GM23338 (cell line): ENCODE measurements around the gene SNRPA1. TPM values are rescaled to one million over a fixed set of nuclear protein-coding genes. Genes with fewer than 3 reads are reported as not detected.

Experiments used
- ATAC-seq: fragments of 200-7000 bp; cut with Tn5 transposase; 3 replicates; pipeline ENCODE4 v1.9.1; 2020
- DNase-seq: peaks from one replicate; pipeline ENCODE4 v3.0.0-alpha.2; 2015; ENCODE audit warnings: low spot score
- H2AFZ ChIP-seq: fragments of 200-600 bp; sonication (generic); 2 replicates; pipeline ENCODE4 v1.8.0; 2016; ENCODE audit warnings: antibody characterized with exemption, mild to moderate bottlenecking, moderate library complexity
- H3F3A ChIP-seq: fragments of 200-600 bp; sonication (generic); replicated peaks from 2 replicates; pipeline ENCODE4 v1.8.0; 2017; ENCODE audit warnings: antibody characterized with exemption, mixed run types, low read depth
- H3K27ac ChIP-seq: fragments of 200-600 bp; sonication (generic); 2 replicates; pipeline ENCODE4 v1.6.1; 2016; ENCODE audit warnings: low read depth
- H3K27me3 ChIP-seq: fragments of 200-600 bp; sonication (generic); 2 replicates; pipeline ENCODE4 v1.8.0; 2016; ENCODE audit warnings: mild to moderate bottlenecking, mixed run types, moderate library complexity; ENCODE audit not compliant: insufficient read depth
- H3K36me3 ChIP-seq: fragments of 200-600 bp; sonication (generic); 2 replicates; pipeline ENCODE4 v1.8.0; 2016; ENCODE audit warnings: mild to moderate bottlenecking; ENCODE audit not compliant: insufficient read depth
- H3K4me1 ChIP-seq: fragments of 200-600 bp; sonication (generic); 2 replicates; pipeline ENCODE4 v1.8.0; 2016; ENCODE audit warnings: mild to moderate bottlenecking, moderate library complexity; ENCODE audit not compliant: insufficient read depth
- H3K4me2 ChIP-seq: fragments of 200-600 bp; sonication (generic); 2 replicates; pipeline ENCODE4 v1.7.1; 2017; ENCODE audit warnings: mixed run types
- H3K4me3 ChIP-seq: fragments of 200-600 bp; sonication (generic); 2 replicates; pipeline ENCODE4 v1.6.1; 2016; ENCODE audit warnings: mixed run types
- H3K79me2 ChIP-seq: fragments of 200-600 bp; sonication (generic); replicated peaks from 2 replicates; pipeline ENCODE4 v1.8.0; 2017; ENCODE audit warnings: mild to moderate bottlenecking; ENCODE audit not compliant: insufficient read depth
- H3K9me2 ChIP-seq: fragments of 200-600 bp; sonication (generic); 2 replicates; pipeline ENCODE4 v1.8.0; 2017; ENCODE audit not compliant: insufficient read depth
- H4K20me1 ChIP-seq: fragments of 200-600 bp; sonication (generic); replicated peaks from 2 replicates; pipeline ENCODE4 v1.8.0; 2017; ENCODE audit warnings: mild to moderate bottlenecking; ENCODE audit not compliant: insufficient read depth
- H3K27ac Mint-ChIP-seq: 2 replicates; pipeline ENCODE4 v1.8.0; 2020; ENCODE audit warnings: inconsistent platforms, mild to moderate bottlenecking, moderate library complexity, mixed read lengths
- H3K27me3 Mint-ChIP-seq: 3 replicates; pipeline ENCODE4 v1.8.0; 2022; ENCODE audit warnings: low read depth, mild to moderate bottlenecking, moderate library complexity, mixed read lengths, inconsistent platforms; ENCODE audit not compliant: insufficient read depth, poor library complexity
- H3K36me3 Mint-ChIP-seq: 3 replicates; pipeline ENCODE4 v1.8.0; 2021; ENCODE audit warnings: low read depth, mild to moderate bottlenecking, inconsistent platforms, moderate library complexity, mixed read lengths
- H3K4me1 Mint-ChIP-seq: 3 replicates; pipeline ENCODE4 v1.8.0; 2020; ENCODE audit warnings: mild to moderate bottlenecking, inconsistent platforms, mixed read lengths
- H3K4me3 Mint-ChIP-seq: 3 replicates; pipeline ENCODE4 v1.8.0; 2021; ENCODE audit warnings: moderate library complexity, mild to moderate bottlenecking, inconsistent platforms, mixed read lengths
- H3K9me3 Mint-ChIP-seq: 3 replicates; pipeline ENCODE4 v1.8.0; 2020; ENCODE audit warnings: moderate library complexity, mild to moderate bottlenecking, inconsistent platforms, mixed read lengths
- CTCF ChIP-seq, 2 experiments: fragments of 200-600 bp in 1 of 2; sonication (generic) in 1 of 2; conservative IDR thresholded peaks; 2 replicates each; pipeline versions ENCODE4 v1.5.1 to v1.6.1; 2016 to 2017; ENCODE audit warnings: antibody characterized with exemption in 2 of 2, low read depth in 2 of 2, mild to moderate bottlenecking in 2 of 2, moderate library complexity in 1 of 2
- ETS1 ChIP-seq: IDR thresholded peaks from 2 replicates; pipeline ENCODE4 v1.6.1; 2016; ENCODE audit warnings: antibody characterized with exemption
- POLR2AphosphoS5 ChIP-seq: IDR thresholded peaks from 2 replicates; pipeline ENCODE4 v1.6.1; 2016; ENCODE audit warnings: antibody characterized with exemption, low read depth
- STAT1 ChIP-seq: IDR thresholded peaks from one replicate; pipeline ENCODE4 v1.6.1; 2016; ENCODE audit warnings: antibody characterized with exemption; ENCODE audit not compliant: unreplicated experiment
- ZNF331 ChIP-seq: fragments of 250-450 bp; sonication (Bioruptor Pico); IDR thresholded peaks from 2 replicates; pipeline ENCODE4 v1.5.0; 2020; ENCODE audit warnings: low read depth, mild to moderate bottlenecking, moderate library complexity
- ZNF462 ChIP-seq: fragments of 250-450 bp; sonication (Bioruptor Pico); IDR thresholded peaks from 2 replicates; pipeline ENCODE4 v1.5.0; 2020; ENCODE audit warnings: mild to moderate bottlenecking, moderate library complexity
- polyA plus RNA-seq: library from polyadenylated mRNA; unstranded; fragments of >200 nt; fragmentation: Nextera tagmentation; extraction: Ambion mirVana; gene quantifications from 2 replicates; pipeline ENCODE4 v1.2.1, GENCODE V29; 2016
- total RNA-seq: library from RNA; depleted of rRNA; stranded (reverse); fragments of >200 nt; shearing (Covaris generic); gene quantifications from 2 replicates; pipeline ENCODE4 v1.2.3, GENCODE V29; 2014

SNRPA1 gene
- total and polyA plus RNA-seq, 2 experiments from 2014 or later, result 170 to 361 TPM

GRCh38 chr15:101246391-101246790 lies 48.7 kb downstream of the SNRPA1 start:
- DNase-seq (no peak), ATAC-seq (no peak)
- H3K36me3 Mint-ChIP-seq, result peaks cover 11% of the 10 kb centered on the region; the same call in 2 of the 3 replicates
- Histone ChIP-seq H3K79me2 (peaks cover 95% of the 10 kb centered on the region), H3K9me2 (no peaks in the 10 kb centered on the region), H3K4me3 (no peak overlapping the region), H2AFZ (no peak overlapping the region), H4K20me1 (peaks cover 67% of the 10 kb centered on the region), H3K4me2 (no peak overlapping the region), H3F3A (no peaks in the 10 kb centered on the region), H3K27me3 (no peaks in the 10 kb centered on the region), H3K36me3 (no peaks in the 10 kb centered on the region; the same call in none of the 2 replicates), H3K27ac (no peak overlapping the region), H3K4me1 (peaks cover 60% of the 10 kb centered on the region)
- H3K27me3 Mint-ChIP-seq, result peaks cover 3% of the 10 kb centered on the region
- no peak for TF ChIP-seq STAT1
- H3K27ac Mint-ChIP-seq, result no peak overlapping the region
- H3K9me3 Mint-ChIP-seq, result no peaks in the 10 kb centered on the region
- H3K4me3 Mint-ChIP-seq, result no peak overlapping the region
- peaks cover 72% of the 10 kb centered on the region for H3K4me1 Mint-ChIP-seq

GRCh38 chr15:101244889-101245668 lies 50.0 kb downstream of the SNRPA1 start:
- no peak for TF ChIP-seq ZNF462 (CRISPR knock-in tag)
- no peak for TF ChIP-seq ETS1
- no peak for TF ChIP-seq POLR2AphosphoS5
- no peak for TF ChIP-seq ZNF331 (CRISPR knock-in tag)
- TF ChIP-seq STAT1, result no peak
- no peak for TF ChIP-seq CTCF (conservative IDR thresholded peaks at IDR 0.05; ENCODE audit: low read depth in 2 of 2)
- Histone ChIP-seq H3K79me2 (peaks cover 100% of the 10 kb centered on the region), H4K20me1 (peaks cover 73% of the 10 kb centered on the region), H3K9me2 (no peaks in the 10 kb centered on the region), H3F3A (no peaks in the 10 kb centered on the region), H3K27me3 (no peaks in the 10 kb centered on the region), H3K4me1 (peaks cover 62% of the 10 kb centered on the region), H3K27ac (peak overlapping the region; percentile 40; the same call in 1 of the 2 replicates), H2AFZ (no peak overlapping the region), H3K4me2 (0 out of 2 replicates have a peak overlapping the region, but pooled peaks have one; percentile 8), H3K36me3 (no peaks in the 10 kb centered on the region; the same call in none of the 2 replicates), H3K4me3 (no peak overlapping the region)
- peaks cover 8% of the 10 kb centered on the region; the same call in 2 of the 3 replicates for H3K36me3 Mint-ChIP-seq
- H3K4me1 Mint-ChIP-seq, result peaks cover 70% of the 10 kb centered on the region
- ATAC-seq (no peak), DNase-seq (no peak)
- no peaks in the 10 kb centered on the region for H3K9me3 Mint-ChIP-seq
- H3K27ac Mint-ChIP-seq, result no peak overlapping the region
- H3K4me3 Mint-ChIP-seq, result no peak overlapping the region; the same call in 2 of the 3 replicates
- no peaks in the 10 kb centered on the region for H3K27me3 Mint-ChIP-seq
